Suppressor macrophage (primary cell): ENCODE measurements around the gene ITSN1.
"Not testable (repeated sequence)": the region's sequence is repeated elsewhere in the genome, so short reads cannot be mapped to it uniquely, and the experiment has no call there.

Source experiments
- DNase-seq, 4 experiments: peaks; one replicate each; pipeline ENCODE4 v3.0.0-alpha.2; 2020 to 2022

ITSN1 gene

GRCh38 chr21:33682992-33683627, 40.8 kb downstream of the ITSN1 start:
- DNase-seq: peak in 3 of 4 experiments; percentile 23 to 53 (median 33)

DNA sequence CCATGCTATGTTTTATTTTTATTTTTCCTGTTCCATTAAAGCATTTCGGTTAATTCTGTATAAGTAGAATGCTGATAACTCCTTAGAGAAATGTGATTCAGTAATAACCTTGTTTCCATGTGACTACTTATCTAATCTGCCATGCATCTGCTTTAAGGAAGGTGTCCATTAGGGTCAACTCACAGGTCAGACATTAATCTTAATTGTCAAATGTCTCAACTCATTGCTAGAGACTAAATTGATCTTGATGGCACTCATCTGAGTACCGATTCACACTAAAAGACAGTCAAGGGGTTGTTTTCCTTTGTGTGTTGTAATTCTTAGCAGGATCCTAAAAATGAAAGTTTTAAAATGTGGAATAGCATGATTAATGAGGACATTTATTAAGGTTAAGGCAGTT, 41.8 kb downstream of the ITSN1 start:
- no peak for DNase-seq

DNA sequence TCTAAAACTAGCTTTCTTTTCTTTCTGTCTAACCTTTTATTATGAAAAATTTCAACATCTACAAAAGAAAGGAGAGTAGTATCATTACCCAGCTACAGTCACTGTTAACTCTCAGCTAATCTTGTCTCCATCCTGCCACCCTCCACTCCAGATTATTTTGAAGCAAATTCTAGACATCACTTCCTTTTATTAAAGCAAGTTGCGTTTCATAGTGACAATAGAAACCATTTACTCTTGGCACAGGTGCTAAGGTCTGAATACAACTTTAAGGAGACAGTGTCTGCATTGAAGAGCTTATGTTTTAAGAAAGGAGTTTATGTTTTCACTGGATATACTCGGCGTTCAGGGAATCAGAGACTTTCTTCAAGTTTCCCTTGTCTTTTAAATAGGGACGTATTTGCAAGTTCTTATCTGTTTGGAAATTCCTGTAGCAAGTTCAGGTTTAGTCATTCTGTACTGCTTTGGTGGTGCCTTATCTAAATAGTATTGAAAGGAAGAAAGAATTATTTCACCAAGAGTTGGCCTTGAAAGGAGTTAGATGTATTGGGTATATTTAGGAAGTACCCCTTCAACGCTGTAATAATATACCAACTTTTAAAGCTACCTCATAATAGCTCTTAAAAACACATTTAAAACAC, 42.7 kb downstream of the ITSN1 start:
- peak in 1 of 4 experiments; percentile 5 for DNase-seq

DNA sequence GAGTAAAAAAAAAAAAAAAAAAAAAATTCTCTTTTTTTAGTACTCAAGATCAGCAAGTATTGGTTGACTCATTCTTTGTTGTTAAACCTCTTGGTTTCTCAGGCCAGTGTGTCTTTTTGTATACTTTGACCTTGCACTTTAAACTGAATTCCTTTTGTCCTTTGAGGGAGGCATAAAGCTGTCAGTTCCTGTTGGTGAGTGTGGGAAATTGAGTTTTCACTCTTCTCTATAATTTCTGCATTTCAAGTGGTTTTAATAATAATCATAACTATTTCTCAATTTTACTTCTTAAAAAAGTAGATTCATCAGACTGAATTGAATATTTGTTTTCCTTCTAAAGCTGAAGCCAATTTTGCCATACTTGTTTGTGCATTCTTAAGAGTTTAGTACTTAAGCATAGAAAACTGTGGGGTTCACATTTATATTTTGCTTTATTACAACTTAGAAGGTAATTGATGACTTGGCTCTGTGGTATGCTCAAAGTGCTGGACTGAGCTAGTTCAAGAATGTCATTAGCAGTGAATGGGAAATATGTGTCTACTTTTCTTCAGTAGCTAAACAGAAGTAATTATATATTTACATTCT, 43.4 kb downstream of the ITSN1 start:
- DNase-seq: peak; percentile 9 to 59 (median 34)

DNA sequence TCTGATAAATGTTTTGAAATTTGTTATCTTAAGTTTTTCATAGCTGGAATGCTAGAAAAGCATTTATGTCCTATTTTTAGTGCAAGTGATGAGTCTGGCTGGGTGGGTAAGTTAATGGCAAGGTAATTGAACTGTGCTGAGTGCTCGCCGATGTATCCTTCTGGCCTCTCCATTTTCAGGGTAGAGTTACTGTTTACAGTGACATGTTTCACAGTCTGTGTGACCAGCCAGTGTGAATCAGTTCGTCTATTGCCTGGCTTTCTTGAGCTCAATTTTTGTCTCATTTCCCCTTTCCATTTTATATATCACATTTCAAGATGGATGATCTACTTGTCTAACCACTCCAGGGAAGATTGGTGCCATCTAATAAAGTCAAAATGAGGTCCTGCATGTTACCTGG, 44.1 kb downstream of the ITSN1 start:
- peak in 2 of 4 experiments; percentile 36 to 41 for DNase-seq

DNA sequence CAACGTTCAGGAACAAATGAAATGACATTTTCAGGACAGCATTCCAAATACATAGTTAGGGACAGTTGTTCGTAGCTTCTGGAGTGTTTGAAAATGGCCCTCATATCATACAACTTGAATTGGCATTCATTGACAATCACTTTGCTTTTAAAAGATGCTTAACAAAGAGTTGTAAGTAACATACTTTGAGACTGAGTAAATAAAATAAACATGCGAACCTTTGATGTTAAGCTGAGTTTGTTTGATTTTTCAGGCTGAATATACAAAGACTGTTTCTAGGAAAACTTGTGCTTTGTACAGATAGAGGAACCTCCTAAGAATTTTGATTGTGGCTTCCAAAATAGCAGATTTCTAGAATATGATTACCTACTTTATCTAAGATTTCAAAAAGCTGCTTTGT, 45.3 kb downstream of the ITSN1 start:
- DNase-seq: no peak

- DNase-seq: no peak
Observed at GRCh38 chr21:33688353-33688752, 46.1 kb downstream of the ITSN1 start.

- no peak for DNase-seq
Observed at GRCh38 chr21:33690874-33691273, 48.6 kb downstream of the ITSN1 start.

GRCh38 chr21:33691945-33692603, 49.8 kb downstream of the ITSN1 start:
- peak in 3 of 4 experiments; percentile 25 to 60 (median 29) for DNase-seq

DNA sequence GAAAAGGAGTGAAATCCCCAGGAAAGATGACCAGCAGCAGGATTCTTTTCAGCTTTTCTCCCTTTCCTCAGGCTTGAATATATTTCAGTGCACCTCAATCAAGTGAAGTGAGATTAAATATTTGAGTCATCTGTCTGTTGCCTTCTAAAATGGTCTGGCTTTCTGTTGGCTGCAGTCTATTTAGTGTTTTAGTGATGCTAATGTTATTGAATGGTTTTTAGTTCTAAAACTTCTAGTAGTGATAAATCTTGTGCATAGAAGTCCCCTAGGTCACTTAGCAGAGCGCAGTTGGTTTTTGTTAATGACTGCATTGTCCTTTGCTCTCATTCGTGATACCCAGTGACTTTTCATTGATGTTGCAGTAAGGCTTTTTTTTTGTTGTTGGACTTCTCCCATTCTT, 53.5 kb downstream of the ITSN1 start:
- DNase-seq: no peak

DNA sequence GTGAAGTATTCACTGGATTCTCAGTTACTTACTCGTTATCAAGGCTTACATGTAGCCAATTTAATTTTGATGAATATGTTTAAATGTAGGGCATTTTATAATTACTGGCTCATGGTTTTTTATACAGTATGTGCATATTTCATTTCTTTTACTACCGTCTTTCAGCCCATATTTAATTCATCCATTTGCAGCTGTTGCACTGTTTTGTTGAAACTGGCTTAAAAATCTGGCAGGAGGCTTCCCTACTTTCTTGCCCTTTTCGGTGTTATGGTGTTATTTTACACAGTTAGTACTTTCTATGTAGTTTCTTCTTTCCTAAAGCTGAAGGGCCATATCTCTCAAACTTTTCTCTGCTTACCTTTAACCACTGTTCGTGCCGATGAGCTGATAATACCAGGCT, 54.2 kb downstream of the ITSN1 start:
- no peak for DNase-seq

DNA sequence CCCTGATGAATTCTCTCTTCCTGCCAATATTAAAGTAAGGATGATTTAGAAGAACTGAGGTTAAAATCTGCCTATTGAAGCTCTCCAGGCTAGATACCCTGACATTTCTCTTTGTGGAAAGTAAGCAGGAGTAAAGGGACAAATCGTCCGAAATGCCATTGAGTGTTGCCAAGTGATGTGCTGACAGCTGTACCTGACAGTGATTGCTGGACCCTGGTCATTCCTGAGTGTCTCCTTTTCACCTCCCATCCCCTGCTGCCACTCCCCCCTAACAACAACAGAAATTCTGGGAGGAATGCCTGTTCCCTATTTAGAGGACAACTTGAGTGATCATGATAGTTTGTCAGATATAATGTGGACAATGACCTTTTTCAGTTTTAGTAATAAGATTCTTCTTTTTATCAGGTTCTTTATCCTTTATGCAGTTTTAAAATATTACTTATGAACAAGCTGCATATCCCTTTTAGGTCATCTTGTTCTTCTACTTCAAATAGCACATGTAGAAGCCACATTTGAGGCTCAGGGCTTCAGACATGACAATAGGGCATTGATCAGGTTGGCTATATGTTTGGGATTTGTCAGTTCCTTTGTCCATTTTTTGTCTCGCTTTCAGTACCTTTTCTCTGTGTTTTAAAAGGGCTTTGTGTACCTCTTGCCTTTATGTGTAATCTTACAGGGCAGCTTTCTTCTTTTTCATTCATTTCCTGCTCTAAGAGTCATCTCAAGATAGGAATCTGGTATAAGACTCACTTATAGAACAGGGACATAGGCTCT, 56.0 kb downstream of the ITSN1 start:
- no peak for DNase-seq

GRCh38 chr21:33699277-33699676, 57.0 kb downstream of the ITSN1 start:
- no peak for DNase-seq

DNA sequence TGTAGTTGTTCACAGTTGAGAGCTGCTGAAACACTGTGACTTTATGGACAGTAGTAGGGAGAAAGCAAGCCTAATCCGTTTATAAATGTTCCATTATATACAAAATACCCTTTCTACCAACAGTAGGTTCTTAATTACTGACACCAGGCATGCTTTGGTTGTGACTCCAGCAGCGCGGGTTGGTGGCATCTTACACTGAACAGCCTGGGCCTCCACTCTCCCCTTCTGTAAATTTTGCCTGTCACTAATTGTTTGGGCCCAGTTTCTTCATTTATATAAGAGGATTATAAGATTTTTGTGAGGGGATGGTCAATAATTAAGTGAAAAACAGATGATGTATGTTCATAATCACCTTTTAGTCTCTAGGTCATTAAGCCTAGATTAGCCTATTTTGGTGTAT, 58.2 kb downstream of the ITSN1 start:
- DNase-seq: no peak

DNA sequence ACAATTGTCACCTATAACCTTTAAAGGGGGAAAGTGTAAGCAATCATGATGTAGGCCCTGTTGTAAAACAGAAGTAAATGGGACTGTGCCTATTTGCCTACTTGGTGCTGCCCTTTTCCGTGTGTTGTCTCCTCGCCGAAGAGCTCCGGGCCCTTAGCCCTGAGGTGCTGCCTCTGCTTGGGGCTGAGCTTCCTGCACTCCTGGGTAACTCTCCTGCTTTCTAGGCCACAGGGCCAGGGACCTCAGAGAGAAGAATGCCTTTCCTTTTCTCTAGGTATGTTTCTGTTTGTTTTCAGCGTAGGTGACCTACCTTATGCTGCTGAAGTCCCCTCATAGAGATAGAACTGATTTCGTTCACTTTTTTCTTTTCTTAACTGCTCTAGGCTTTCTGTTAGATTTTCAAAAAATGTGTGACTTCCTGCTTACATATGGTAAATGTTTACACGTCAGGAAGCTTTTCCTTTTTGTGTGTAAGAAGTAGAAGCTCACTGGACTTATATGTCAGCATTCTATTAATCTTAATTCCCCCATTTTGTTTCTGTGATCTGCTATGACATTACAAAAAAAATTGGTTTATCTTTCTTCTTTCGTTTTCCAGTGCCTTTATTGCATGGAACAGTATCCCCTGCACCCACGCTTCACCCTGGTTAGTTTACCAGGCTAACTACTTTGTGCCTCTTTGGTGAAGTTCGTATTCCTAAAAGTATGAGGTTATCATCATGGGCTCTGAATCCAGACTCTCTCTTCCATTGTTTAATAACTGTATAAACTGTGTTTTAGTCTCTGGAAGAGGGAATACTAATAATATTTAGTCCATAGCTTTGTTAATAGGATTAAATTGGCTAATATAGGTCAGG, 61.7 kb downstream of the ITSN1 start:
- DNase-seq: no peak

GRCh38 chr21:33707846-33708245, 65.5 kb downstream of the ITSN1 start:
- DNase-seq: no peak

GRCh38 chr21:33708874-33709273, 66.6 kb downstream of the ITSN1 start:
- no peak for DNase-seq

GRCh38 chr21:33712022-33712803, 69.9 kb downstream of the ITSN1 start:
- DNase-seq: no peak

- no peak for DNase-seq
Observed at GRCh38 chr21:33721081-33721480, 78.8 kb downstream of the ITSN1 start.

DNA sequence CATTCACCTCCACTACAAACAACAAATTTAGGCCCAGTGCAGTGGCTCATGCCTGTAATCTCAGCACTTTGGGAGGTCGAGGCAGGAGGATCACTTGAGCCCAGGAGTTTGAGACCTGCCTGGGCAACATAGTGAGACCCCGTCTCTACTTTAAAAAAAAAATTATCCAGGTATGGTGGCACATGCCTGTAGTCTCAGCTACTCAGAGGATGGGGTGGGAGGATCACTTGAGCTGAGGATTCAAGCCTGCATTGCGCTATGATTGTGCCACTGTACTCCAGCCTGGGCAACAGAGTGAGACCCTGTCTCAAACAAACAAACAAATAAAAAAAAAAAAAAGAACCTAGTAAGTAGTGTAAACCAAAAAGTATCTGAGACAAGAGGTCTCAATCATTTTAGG, 86.8 kb downstream of the ITSN1 start:
- DNase-seq: not testable (repeated sequence)

GRCh38 chr21:33729641-33730040, 87.3 kb downstream of the ITSN1 start:
- DNase-seq: no peak
